ENCODE data around the gene BCKDHB. TPM values are rescaled to one million over a fixed set of nuclear protein-coding genes. Genes with fewer than 3 reads are reported as not detected.

The BCKDHB gene
- total and polyA plus RNA-seq, 2 experiments from 2014 or later: 32.1 to 42.7 TPM

DNA sequence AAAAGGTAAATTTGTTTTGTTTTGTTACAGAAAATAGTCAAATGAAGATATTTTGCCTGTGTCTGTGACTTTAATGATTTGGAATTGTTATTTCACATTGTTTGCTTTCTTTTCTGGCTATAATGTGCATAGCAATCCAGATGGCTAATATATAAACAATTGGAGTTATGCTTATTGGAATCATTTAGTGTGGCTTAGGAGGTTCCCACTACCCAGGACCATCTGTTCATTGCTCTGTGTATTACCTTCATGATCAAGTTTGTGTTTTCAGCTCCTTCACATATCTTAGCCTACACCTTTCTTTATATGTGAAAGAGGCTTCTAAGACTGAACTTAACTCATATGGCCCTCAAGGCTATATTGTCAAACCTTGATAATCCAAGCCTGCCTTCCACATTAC, 232.9 kb downstream of the BCKDHB start:
- DNase-seq (ENCODE audit: low spot score) (no peak), ATAC-seq (no peak)
- Histone ChIP-seq H3K4me3 (no peak overlapping the region), H3K27ac (ENCODE audit: low read depth) (no peak overlapping the region), H3K9me2 (ENCODE audit: insufficient read depth) (no peaks in the 10 kb centered on the region), H3K4me1 (ENCODE audit: insufficient read depth) (peaks cover 32% of the 10 kb centered on the region), H4K20me1 (replicated peaks; ENCODE audit: insufficient read depth) (no peaks in the 10 kb centered on the region), H3K4me2 (no peak overlapping the region), H2AFZ (no peak overlapping the region), H3K36me3 (ENCODE audit: insufficient read depth) (no peaks in the 10 kb centered on the region), H3F3A (replicated peaks; ENCODE audit: low read depth) (no peaks in the 10 kb centered on the region), H3K79me2 (replicated peaks; ENCODE audit: insufficient read depth) (no peaks in the 10 kb centered on the region), H3K27me3 (ENCODE audit: insufficient read depth) (no peaks in the 10 kb centered on the region)
- H3K9me3 Mint-ChIP-seq: no peaks in the 10 kb centered on the region
- peaks cover 31% of the 10 kb centered on the region for H3K4me1 Mint-ChIP-seq
- no peak overlapping the region; the same call in 1 of the 2 replicates for H3K27ac Mint-ChIP-seq
- H3K36me3 Mint-ChIP-seq (ENCODE audit: low read depth): no peaks in the 10 kb centered on the region
- TF ChIP-seq JUNB (IDR thresholded peaks at IDR 0.05; ENCODE audit: unreplicated experiment) (no peak), STAT1 (IDR thresholded peaks at IDR 0.05; ENCODE audit: unreplicated experiment) (no peak), EZH2 (IDR thresholded peaks at IDR 0.05; ENCODE audit: low read depth, unreplicated experiment) (no peak), EZH2phosphoT487 (IDR thresholded peaks at IDR 0.05; ENCODE audit: unreplicated experiment) (no peak), ZNF114 (CRISPR knock-in tag; IDR thresholded peaks at IDR 0.05) (no peak), ZNF462 (CRISPR knock-in tag; IDR thresholded peaks at IDR 0.05) (no peak), CREB1 (CRISPR knock-in tag; IDR thresholded peaks at IDR 0.05; ENCODE audit: low read depth) (no peak), NANOG (IDR thresholded peaks at IDR 0.05; ENCODE audit: borderline replicate concordance) (no peak), POLR2AphosphoS5 (IDR thresholded peaks at IDR 0.05; ENCODE audit: low read depth) (no peak), ZNF331 (CRISPR knock-in tag; IDR thresholded peaks at IDR 0.05; ENCODE audit: low read depth) (no peak), ETS1 (IDR thresholded peaks at IDR 0.05) (no peak)
- TF ChIP-seq, protein P1, sequence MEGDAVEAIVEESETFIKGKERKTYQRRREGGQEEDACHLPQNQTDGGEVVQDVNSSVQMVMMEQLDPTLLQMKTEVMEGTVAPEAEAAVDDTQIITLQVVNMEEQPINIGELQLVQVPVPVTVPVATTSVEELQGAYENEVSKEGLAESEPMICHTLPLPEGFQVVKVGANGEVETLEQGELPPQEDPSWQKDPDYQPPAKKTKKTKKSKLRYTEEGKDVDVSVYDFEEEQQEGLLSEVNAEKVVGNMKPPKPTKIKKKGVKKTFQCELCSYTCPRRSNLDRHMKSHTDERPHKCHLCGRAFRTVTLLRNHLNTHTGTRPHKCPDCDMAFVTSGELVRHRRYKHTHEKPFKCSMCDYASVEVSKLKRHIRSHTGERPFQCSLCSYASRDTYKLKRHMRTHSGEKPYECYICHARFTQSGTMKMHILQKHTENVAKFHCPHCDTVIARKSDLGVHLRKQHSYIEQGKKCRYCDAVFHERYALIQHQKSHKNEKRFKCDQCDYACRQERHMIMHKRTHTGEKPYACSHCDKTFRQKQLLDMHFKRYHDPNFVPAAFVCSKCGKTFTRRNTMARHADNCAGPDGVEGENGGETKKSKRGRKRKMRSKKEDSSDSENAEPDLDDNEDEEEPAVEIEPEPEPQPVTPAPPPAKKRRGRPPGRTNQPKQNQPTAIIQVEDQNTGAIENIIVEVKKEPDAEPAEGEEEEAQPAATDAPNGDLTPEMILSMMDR (conservative IDR thresholded peaks at IDR 0.05; ENCODE audit: low read depth in 2 of 2): no peak
- TF ChIP-seq, protein P2, sequence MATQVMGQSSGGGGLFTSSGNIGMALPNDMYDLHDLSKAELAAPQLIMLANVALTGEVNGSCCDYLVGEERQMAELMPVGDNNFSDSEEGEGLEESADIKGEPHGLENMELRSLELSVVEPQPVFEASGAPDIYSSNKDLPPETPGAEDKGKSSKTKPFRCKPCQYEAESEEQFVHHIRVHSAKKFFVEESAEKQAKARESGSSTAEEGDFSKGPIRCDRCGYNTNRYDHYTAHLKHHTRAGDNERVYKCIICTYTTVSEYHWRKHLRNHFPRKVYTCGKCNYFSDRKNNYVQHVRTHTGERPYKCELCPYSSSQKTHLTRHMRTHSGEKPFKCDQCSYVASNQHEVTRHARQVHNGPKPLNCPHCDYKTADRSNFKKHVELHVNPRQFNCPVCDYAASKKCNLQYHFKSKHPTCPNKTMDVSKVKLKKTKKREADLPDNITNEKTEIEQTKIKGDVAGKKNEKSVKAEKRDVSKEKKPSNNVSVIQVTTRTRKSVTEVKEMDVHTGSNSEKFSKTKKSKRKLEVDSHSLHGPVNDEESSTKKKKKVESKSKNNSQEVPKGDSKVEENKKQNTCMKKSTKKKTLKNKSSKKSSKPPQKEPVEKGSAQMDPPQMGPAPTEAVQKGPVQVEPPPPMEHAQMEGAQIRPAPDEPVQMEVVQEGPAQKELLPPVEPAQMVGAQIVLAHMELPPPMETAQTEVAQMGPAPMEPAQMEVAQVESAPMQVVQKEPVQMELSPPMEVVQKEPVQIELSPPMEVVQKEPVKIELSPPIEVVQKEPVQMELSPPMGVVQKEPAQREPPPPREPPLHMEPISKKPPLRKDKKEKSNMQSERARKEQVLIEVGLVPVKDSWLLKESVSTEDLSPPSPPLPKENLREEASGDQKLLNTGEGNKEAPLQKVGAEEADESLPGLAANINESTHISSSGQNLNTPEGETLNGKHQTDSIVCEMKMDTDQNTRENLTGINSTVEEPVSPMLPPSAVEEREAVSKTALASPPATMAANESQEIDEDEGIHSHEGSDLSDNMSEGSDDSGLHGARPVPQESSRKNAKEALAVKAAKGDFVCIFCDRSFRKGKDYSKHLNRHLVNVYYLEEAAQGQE (IDR thresholded peaks at IDR 0.05; ENCODE audit: unreplicated experiment): no peak
- no peaks in the 10 kb centered on the region for H3K27me3 Mint-ChIP-seq (ENCODE audit: insufficient read depth, low read depth, poor library complexity)
- no peak overlapping the region for H3K4me3 Mint-ChIP-seq
